ENCODE data around the gene TMEM229B.

DNA sequence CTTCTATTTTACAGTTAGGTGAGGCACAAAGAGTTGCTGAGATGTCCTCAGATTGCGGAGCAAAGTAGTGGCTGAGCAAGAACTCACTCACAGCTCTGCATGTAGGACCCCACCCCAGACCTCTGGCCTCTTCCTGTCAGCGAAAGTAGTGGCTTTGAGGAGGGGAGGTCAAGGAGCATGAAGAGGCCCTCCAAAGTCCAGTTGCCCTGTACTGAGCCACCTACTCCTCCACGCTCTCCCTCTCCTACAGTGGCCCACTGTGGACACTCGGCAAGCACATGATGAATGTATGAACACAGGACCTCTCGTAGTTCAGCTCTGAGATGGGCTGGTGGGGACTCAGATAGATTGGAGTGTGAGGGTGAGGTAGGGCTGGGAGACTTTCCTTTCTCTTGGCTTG lies 39.2 kb upstream of the TMEM229B start:
- TF ChIP-seq, protein P1, sequence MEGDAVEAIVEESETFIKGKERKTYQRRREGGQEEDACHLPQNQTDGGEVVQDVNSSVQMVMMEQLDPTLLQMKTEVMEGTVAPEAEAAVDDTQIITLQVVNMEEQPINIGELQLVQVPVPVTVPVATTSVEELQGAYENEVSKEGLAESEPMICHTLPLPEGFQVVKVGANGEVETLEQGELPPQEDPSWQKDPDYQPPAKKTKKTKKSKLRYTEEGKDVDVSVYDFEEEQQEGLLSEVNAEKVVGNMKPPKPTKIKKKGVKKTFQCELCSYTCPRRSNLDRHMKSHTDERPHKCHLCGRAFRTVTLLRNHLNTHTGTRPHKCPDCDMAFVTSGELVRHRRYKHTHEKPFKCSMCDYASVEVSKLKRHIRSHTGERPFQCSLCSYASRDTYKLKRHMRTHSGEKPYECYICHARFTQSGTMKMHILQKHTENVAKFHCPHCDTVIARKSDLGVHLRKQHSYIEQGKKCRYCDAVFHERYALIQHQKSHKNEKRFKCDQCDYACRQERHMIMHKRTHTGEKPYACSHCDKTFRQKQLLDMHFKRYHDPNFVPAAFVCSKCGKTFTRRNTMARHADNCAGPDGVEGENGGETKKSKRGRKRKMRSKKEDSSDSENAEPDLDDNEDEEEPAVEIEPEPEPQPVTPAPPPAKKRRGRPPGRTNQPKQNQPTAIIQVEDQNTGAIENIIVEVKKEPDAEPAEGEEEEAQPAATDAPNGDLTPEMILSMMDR (conservative IDR thresholded peaks at IDR 0.05; ENCODE audit: low read length), result no peak
- no peak for TF ChIP-seq EZH2phosphoT487 (IDR thresholded peaks at IDR 0.05; ENCODE audit: borderline replicate concordance)

Measured in Loucy (cell line).